ENCODE data around the gene RBFOX1.

The RBFOX1 gene

GRCh38 chr16:7332611-7333010 lies at the start of gene RBFOX1:
Gene RBFOX1, plus strand, starts transcription at chr16:7332845.
- Mint-ChIP-seq H3K4me3 (no peak within 1 kb of the TSS), H3K27me3 (no peaks in the 10 kb centered on the region), H3K27ac (ENCODE audit: low read depth) (no peak within 1 kb of the TSS), H3K9me3 (peaks cover 20% of the 10 kb centered on the region), H3K36me3 (ENCODE audit: insufficient read depth) (peaks cover 2% of the 10 kb centered on the region), H3K4me1 (no peaks in the 10 kb centered on the region)
- ATAC-seq (replicated peaks; ENCODE audit: extremely low read depth, poor library complexity, severe bottlenecking) (no peak), DNase-seq (ENCODE audit: low spot score in 2 of 2) (no peak)

GRCh38 chr16:7284780-7285179 lies 47.9 kb upstream of the RBFOX1 start:
- Mint-ChIP-seq H3K27ac (ENCODE audit: low read depth) (no peak overlapping the region), H3K27me3 (no peaks in the 10 kb centered on the region), H3K9me3 (peaks cover 18% of the 10 kb centered on the region), H3K36me3 (ENCODE audit: insufficient read depth) (no peaks in the 10 kb centered on the region), H3K4me1 (no peaks in the 10 kb centered on the region), H3K4me3 (no peak overlapping the region)
- DNase-seq (ENCODE audit: low spot score in 2 of 2), result no peak
- ATAC-seq (replicated peaks; ENCODE audit: extremely low read depth, poor library complexity, severe bottlenecking), result no peak

- Mint-ChIP-seq H3K27ac (ENCODE audit: low read depth) (no peak overlapping the region), H3K4me3 (no peak overlapping the region), H3K9me3 (peaks cover 18% of the 10 kb centered on the region), H3K27me3 (no peaks in the 10 kb centered on the region), H3K4me1 (no peaks in the 10 kb centered on the region), H3K36me3 (ENCODE audit: insufficient read depth) (no peaks in the 10 kb centered on the region)
- no peak for DNase-seq (ENCODE audit: low spot score in 2 of 2)
- ATAC-seq (replicated peaks; ENCODE audit: extremely low read depth, poor library complexity, severe bottlenecking), result no peak
Measured at GRCh38 chr16:7285520-7285919, 47.1 kb upstream of the RBFOX1 start.

GRCh38 chr16:7289299-7289698 lies 43.3 kb upstream of the RBFOX1 start:
- Mint-ChIP-seq H3K27me3 (no peaks in the 10 kb centered on the region), H3K4me1 (no peaks in the 10 kb centered on the region), H3K4me3 (no peak overlapping the region), H3K27ac (ENCODE audit: low read depth) (no peak overlapping the region), H3K9me3 (peaks cover 13% of the 10 kb centered on the region), H3K36me3 (ENCODE audit: insufficient read depth) (no peaks in the 10 kb centered on the region)
- no peak for DNase-seq (ENCODE audit: low spot score in 2 of 2)
- ATAC-seq (replicated peaks; ENCODE audit: extremely low read depth, poor library complexity, severe bottlenecking), result no peak

GRCh38 chr16:7290682-7291081 lies 42.0 kb upstream of the RBFOX1 start:
- Mint-ChIP-seq H3K27me3 (no peaks in the 10 kb centered on the region), H3K36me3 (ENCODE audit: insufficient read depth) (no peaks in the 10 kb centered on the region), H3K4me1 (no peaks in the 10 kb centered on the region), H3K9me3 (peaks cover 13% of the 10 kb centered on the region), H3K4me3 (no peak overlapping the region), H3K27ac (ENCODE audit: low read depth) (no peak overlapping the region)
- ATAC-seq (replicated peaks; ENCODE audit: extremely low read depth, poor library complexity, severe bottlenecking), result no peak
- no peak for DNase-seq (ENCODE audit: low spot score in 2 of 2)

- peaks cover 18% of the 10 kb centered on the region for H3K9me3 Mint-ChIP-seq
Measured at GRCh38 chr16:7294020-7294419, 38.6 kb upstream of the RBFOX1 start.

GRCh38 chr16:7303052-7303610 lies 29.5 kb upstream of the RBFOX1 start:
- Mint-ChIP-seq H3K9me3 (peaks cover 28% of the 10 kb centered on the region), H3K4me3 (no peak overlapping the region), H3K27me3 (peaks cover 10% of the 10 kb centered on the region), H3K4me1 (no peaks in the 10 kb centered on the region), H3K27ac (ENCODE audit: low read depth) (no peak overlapping the region), H3K36me3 (ENCODE audit: insufficient read depth) (no peaks in the 10 kb centered on the region)
- ATAC-seq (replicated peaks; ENCODE audit: extremely low read depth, poor library complexity, severe bottlenecking) (no peak), DNase-seq (ENCODE audit: low spot score in 2 of 2) (no peak)

More at GRCh38 chr16:7294020-7294419, 38.6 kb upstream of the RBFOX1 start:
- Mint-ChIP-seq H3K4me1 (no peaks in the 10 kb centered on the region), H3K36me3 (ENCODE audit: insufficient read depth) (no peaks in the 10 kb centered on the region), H3K4me3 (no peak overlapping the region), H3K27me3 (no peaks in the 10 kb centered on the region), H3K27ac (ENCODE audit: low read depth) (no peak overlapping the region)
- DNase-seq (ENCODE audit: low spot score in 2 of 2) (no peak), ATAC-seq (replicated peaks; ENCODE audit: extremely low read depth, poor library complexity, severe bottlenecking) (no peak)

GRCh38 chr16:7303660-7304200 lies 28.9 kb upstream of the RBFOX1 start:
- H3K36me3 Mint-ChIP-seq (ENCODE audit: insufficient read depth), result no peaks in the 10 kb centered on the region
- H3K27me3 Mint-ChIP-seq, result peaks cover 10% of the 10 kb centered on the region
- no peak overlapping the region for H3K27ac Mint-ChIP-seq (ENCODE audit: low read depth)
- ATAC-seq (replicated peaks; ENCODE audit: extremely low read depth, poor library complexity, severe bottlenecking), result no peak
- peaks cover 28% of the 10 kb centered on the region for H3K9me3 Mint-ChIP-seq
- DNase-seq (ENCODE audit: low spot score in 2 of 2), result no peak
- H3K4me3 Mint-ChIP-seq, result no peak overlapping the region
- H3K4me1 Mint-ChIP-seq, result no peaks in the 10 kb centered on the region

GRCh38 chr16:7304279-7304678 lies 28.4 kb upstream of the RBFOX1 start:
- no peak for ATAC-seq (replicated peaks; ENCODE audit: extremely low read depth, poor library complexity, severe bottlenecking)
- H3K27ac Mint-ChIP-seq (ENCODE audit: low read depth), result no peak overlapping the region
- H3K4me1 Mint-ChIP-seq, result no peaks in the 10 kb centered on the region
- no peak overlapping the region for H3K4me3 Mint-ChIP-seq
- DNase-seq (ENCODE audit: low spot score in 2 of 2), result no peak
- H3K27me3 Mint-ChIP-seq, result peaks cover 10% of the 10 kb centered on the region
- H3K36me3 Mint-ChIP-seq (ENCODE audit: insufficient read depth), result no peaks in the 10 kb centered on the region
- peaks cover 28% of the 10 kb centered on the region for H3K9me3 Mint-ChIP-seq

GRCh38 chr16:7304958-7305357 lies 27.7 kb upstream of the RBFOX1 start:
- no peaks in the 10 kb centered on the region for H3K4me1 Mint-ChIP-seq
- H3K27me3 Mint-ChIP-seq, result peaks cover 10% of the 10 kb centered on the region
- no peak overlapping the region for H3K27ac Mint-ChIP-seq (ENCODE audit: low read depth)
- H3K9me3 Mint-ChIP-seq, result peaks cover 28% of the 10 kb centered on the region
- ATAC-seq (replicated peaks; ENCODE audit: extremely low read depth, poor library complexity, severe bottlenecking) (no peak), DNase-seq (ENCODE audit: low spot score in 2 of 2) (no peak)
- no peak overlapping the region for H3K4me3 Mint-ChIP-seq
- H3K36me3 Mint-ChIP-seq (ENCODE audit: insufficient read depth), result no peaks in the 10 kb centered on the region

GRCh38 chr16:7313170-7313569 lies 19.5 kb upstream of the RBFOX1 start:
- Mint-ChIP-seq H3K4me3 (no peak overlapping the region), H3K27me3 (no peaks in the 10 kb centered on the region), H3K4me1 (no peaks in the 10 kb centered on the region), H3K27ac (ENCODE audit: low read depth) (no peak overlapping the region), H3K36me3 (ENCODE audit: insufficient read depth) (no peaks in the 10 kb centered on the region), H3K9me3 (no peaks in the 10 kb centered on the region)
- ATAC-seq (replicated peaks; ENCODE audit: extremely low read depth, poor library complexity, severe bottlenecking) (no peak), DNase-seq (ENCODE audit: low spot score in 2 of 2) (no peak)

- Mint-ChIP-seq H3K4me3 (no peak overlapping the region), H3K36me3 (ENCODE audit: insufficient read depth) (no peaks in the 10 kb centered on the region), H3K27ac (ENCODE audit: low read depth) (no peak overlapping the region), H3K9me3 (peaks cover 2% of the 10 kb centered on the region), H3K27me3 (no peaks in the 10 kb centered on the region), H3K4me1 (no peaks in the 10 kb centered on the region)
- no peak for ATAC-seq (replicated peaks; ENCODE audit: extremely low read depth, poor library complexity, severe bottlenecking)
- DNase-seq (ENCODE audit: low spot score in 2 of 2), result no peak
Measured at GRCh38 chr16:7314163-7314562, 18.5 kb upstream of the RBFOX1 start.

- H3K36me3 Mint-ChIP-seq (ENCODE audit: insufficient read depth), result no peaks in the 10 kb centered on the region
- H3K4me3 Mint-ChIP-seq, result no peak overlapping the region
- ATAC-seq (replicated peaks; ENCODE audit: extremely low read depth, poor library complexity, severe bottlenecking) (no peak), DNase-seq (ENCODE audit: low spot score in 2 of 2) (no peak)
- peaks cover 5% of the 10 kb centered on the region for H3K9me3 Mint-ChIP-seq
- no peaks in the 10 kb centered on the region for H3K27me3 Mint-ChIP-seq
- no peak overlapping the region for H3K27ac Mint-ChIP-seq (ENCODE audit: low read depth)
- no peaks in the 10 kb centered on the region for H3K4me1 Mint-ChIP-seq
Measured at GRCh38 chr16:7315813-7316212, 16.8 kb upstream of the RBFOX1 start.
